GM12878 (cell line): ENCODE results near the gene PRKCQ. TPM values are rescaled to one million over a fixed set of nuclear protein-coding genes. Genes with fewer than 3 reads are reported as not detected.
A peak's percentile ranks its signal among the peaks of the same experiment; 100 is the strongest.

Source experiments
- BHLHE40 ChIP-seq, 2 experiments: fragments of 450-650 bp in 1 of 2; IDR thresholded peaks; 2 replicates each; pipeline ENCODE4 v1.6.1; 2011 to 2017; ENCODE audit warnings: low read depth in 2 of 2, borderline replicate concordance in 1 of 2, improper control_type of control experiment in 1 of 2, low read length in 1 of 2, mild to moderate bottlenecking in 1 of 2
- EGR1 ChIP-seq, 2 experiments: IDR thresholded peaks; 1 replicate in 1 of 2; 2 replicates in 1 of 2; pipeline ENCODE4 v1.6.1; 2011 to 2012; ENCODE audit warnings: low read depth in 2 of 2, low read length in 2 of 2, borderline replicate concordance in 1 of 2, mild to moderate bottlenecking in 1 of 2, moderate library complexity in 1 of 2
- HDAC2 ChIP-seq: fragments of 200-600 bp; sonication (generic); IDR thresholded peaks from 2 replicates; pipeline ENCODE4 v1.6.1; 2017
- LARP7 ChIP-seq: fragments of 450-650 bp; IDR thresholded peaks from 2 replicates; pipeline ENCODE4 v1.6.1; 2017; ENCODE audit warnings: mild to moderate bottlenecking
- MTA3 ChIP-seq: IDR thresholded peaks from 2 replicates; pipeline ENCODE4 v1.6.1; 2012; ENCODE audit warnings: low read length, inconsistent platforms, borderline replicate concordance
- NBN ChIP-seq: fragments of 450-650 bp; IDR thresholded peaks from 2 replicates; pipeline ENCODE4 v1.6.1; 2016
- NFYB ChIP-seq: IDR thresholded peaks from 2 replicates; pipeline ENCODE4 v1.6.1; 2011; ENCODE audit warnings: low read depth, mild to moderate bottlenecking, low read length, improper control_type of control experiment, moderate library complexity; ENCODE audit not compliant: insufficient read depth
- NR2C1 ChIP-seq: fragments of 450-650 bp; IDR thresholded peaks from 2 replicates; pipeline ENCODE4 v1.6.1; 2017; ENCODE audit warnings: antibody characterized with exemption, mild to moderate bottlenecking, moderate library complexity
- POU2F2 ChIP-seq: IDR thresholded peaks from 3 replicates; pipeline ENCODE4 v1.6.1; 2011; ENCODE audit warnings: low read depth, mild to moderate bottlenecking, low read length, borderline replicate concordance
- RAD21 ChIP-seq: IDR thresholded peaks from 2 replicates; pipeline ENCODE4 v1.6.1; 2011; ENCODE audit warnings: mild to moderate bottlenecking, low read depth, low read length, moderate library complexity; ENCODE audit not compliant: insufficient read depth
- RB1 ChIP-seq: fragments of 450-650 bp; formaldehyde crosslinking; IDR thresholded peaks from 2 replicates; pipeline ENCODE4 v1.6.1; 2017; ENCODE audit warnings: mild to moderate bottlenecking, borderline replicate concordance
- RCOR1 ChIP-seq: conservative IDR thresholded peaks from 2 replicates; pipeline ENCODE4 v1.6.1; 2012; ENCODE audit warnings: low read depth, low read length, improper control_type of control experiment
- SMC3 ChIP-seq: IDR thresholded peaks from 2 replicates; pipeline ENCODE4 v1.6.1; 2011; ENCODE audit warnings: low read length, improper control_type of control experiment, borderline replicate concordance
- SREBF1 ChIP-seq: IDR thresholded peaks from 2 replicates; pipeline ENCODE4 v1.6.1; 2012; ENCODE audit warnings: mild to moderate bottlenecking, low read length
- STAT1 ChIP-seq: fragments of 450-650 bp; conservative IDR thresholded peaks from 2 replicates; pipeline ENCODE4 v1.6.1; 2014; ENCODE audit warnings: antibody characterized with exemption, mild to moderate bottlenecking
- YY1 ChIP-seq: IDR thresholded peaks from 2 replicates; pipeline ENCODE4 v1.6.1; 2011; ENCODE audit warnings: low read depth, mild to moderate bottlenecking, low read length
- ZNF217 ChIP-seq: fragments of 450-650 bp; IDR thresholded peaks from 2 replicates; pipeline ENCODE4 v1.6.1; 2017; ENCODE audit warnings: antibody characterized with exemption, mild to moderate bottlenecking
- ZNF384 ChIP-seq: IDR thresholded peaks from 2 replicates; pipeline ENCODE4 v1.6.1; 2012; ENCODE audit warnings: low read depth, mild to moderate bottlenecking, low read length, improper control_type of control experiment, borderline replicate concordance
- polyA plus RNA-seq, 11 experiments: library from polyadenylated mRNA; depleted of rRNA in 4 of 11; unstranded in 6 of 11; stranded (reverse) in 5 of 11; fragments of >200 nt; fragmentation: Nextera tagmentation in 4 of 11; fragmentation: Illumina TruSeq in 1 of 11; extraction: Ambion mirVana in 4 of 11; extraction: Trizol in 1 of 11; gene quantifications; 1 replicate in 1 of 11; 2 replicates in 10 of 11; pipeline versions ENCODE4 v1.2.1 to v1.2.3, GENCODE V29; 2011 to 2016; ENCODE audit warnings: inconsistent platforms in 2 of 11, missing spikeins in 2 of 11, low read depth in 1 of 11
- total RNA-seq, 4 experiments: library from RNA; depleted of rRNA in 3 of 4; stranded (reverse); fragments of >200 nt in 3 of 4; fragmentation: Illumina TruSeq in 1 of 4; extraction: Trizol in 1 of 4; gene quantifications; 2 replicates each; pipeline versions ENCODE4 v1.2.1 to v1.2.3, GENCODE V29; 2013 to 2021
- TF ChIP-seq, protein P1 (sequence below): fragments of 450-650 bp; IDR thresholded peaks from 2 replicates; pipeline ENCODE4 v1.6.1; 2017; ENCODE audit warnings: low read depth, mild to moderate bottlenecking, moderate library complexity
- TF ChIP-seq, protein P2 (sequence below): IDR thresholded peaks from 2 replicates; pipeline ENCODE4 v1.6.1; 2011; ENCODE audit warnings: borderline replicate concordance, low read depth, mild to moderate bottlenecking, moderate library complexity, low read length; ENCODE audit not compliant: insufficient read depth, poor library complexity, severe bottlenecking
- TF ChIP-seq, protein P3 (sequence below): IDR thresholded peaks from 2 replicates; pipeline ENCODE4 v1.6.1; 2012; ENCODE audit warnings: low read depth, low read length, improper control_type of control experiment
- TF ChIP-seq, protein P4 (sequence below): fragments of 450-650 bp; IDR thresholded peaks from 2 replicates; pipeline ENCODE4 v1.6.1; 2016; ENCODE audit warnings: mild to moderate bottlenecking, moderate library complexity, borderline replicate concordance

Gene PRKCQ
- total and polyA plus RNA-seq, 10 of the 15 experiments (the other 5 are each of a cell fraction or from before 2014, with no cell fraction given) = 0.26 to 8.9 (median 0.98) TPM

DNA sequence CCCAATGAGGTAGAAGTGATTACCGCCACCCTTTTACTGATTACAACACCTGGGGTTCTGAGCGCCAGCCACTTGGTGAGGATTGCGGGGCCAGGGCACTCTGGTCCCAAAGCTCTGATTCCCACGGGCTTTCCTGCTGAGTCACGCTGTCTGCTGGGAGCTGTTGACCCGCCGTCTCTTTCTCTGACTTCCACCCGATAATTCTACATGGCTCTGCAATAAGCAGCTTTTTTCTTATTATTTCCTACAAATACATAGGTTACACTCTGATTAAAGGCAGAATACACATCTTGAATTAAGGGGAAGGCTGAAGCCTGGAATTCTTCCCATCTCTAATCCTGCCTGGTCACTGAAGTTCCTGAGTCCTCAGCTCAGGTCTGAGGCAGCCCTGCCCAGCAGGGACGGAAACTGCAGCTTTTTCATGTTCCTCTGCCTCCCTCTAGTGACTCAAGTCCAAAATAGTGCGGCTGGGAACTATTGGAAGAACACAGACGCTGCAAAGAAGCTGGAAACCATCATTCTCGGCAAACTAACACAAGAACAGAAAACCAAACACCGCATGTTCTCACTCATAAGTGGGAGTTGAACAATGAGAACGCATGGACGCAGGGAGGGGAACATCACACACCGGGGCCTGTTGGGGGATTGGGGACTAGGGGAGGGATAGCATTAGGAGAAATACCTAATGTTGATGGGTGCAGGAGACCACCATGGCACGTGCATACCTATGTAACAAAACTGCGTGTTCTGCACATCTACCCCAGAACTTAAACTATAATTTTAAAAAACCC, 178.3 kb downstream of the PRKCQ start (continued):
- TF ChIP-seq STAT1 (peak; percentile 37; the same call in 1 of the 2 replicates), MTA3 (no peak), RAD21 (peak; percentile 98), POU2F2 (peak; percentile 57; the same call in 1 of the 3 replicates), ZNF217 (no peak), BHLHE40 (IDR thresholded peaks at IDR 0.05; ENCODE audit: borderline replicate concordance in 1 of 2, low read depth in 2 of 2, low read length in 1 of 2) (peak; percentile 43 to 49; a peak in 2 of 4 replicates), NFYB (no peak), NBN (0 out of 2 replicates have a peak, but pooled peaks have one; percentile 19), HDAC2 (no peak), LARP7 (no peak), RB1 (peak; percentile 49; the same call in 1 of the 2 replicates), YY1 (peak; percentile 76), EGR1 (IDR thresholded peaks at IDR 0.05; ENCODE audit: borderline replicate concordance in 1 of 2, low read depth in 2 of 2, low read length in 2 of 2) (no peak), SREBF1 (no peak), ZNF384 (peak; percentile 48; the same call in 1 of the 2 replicates), SMC3 (peak; percentile 94), RCOR1 (no peak), NR2C1 (no peak)
- TF ChIP-seq, protein P1, sequence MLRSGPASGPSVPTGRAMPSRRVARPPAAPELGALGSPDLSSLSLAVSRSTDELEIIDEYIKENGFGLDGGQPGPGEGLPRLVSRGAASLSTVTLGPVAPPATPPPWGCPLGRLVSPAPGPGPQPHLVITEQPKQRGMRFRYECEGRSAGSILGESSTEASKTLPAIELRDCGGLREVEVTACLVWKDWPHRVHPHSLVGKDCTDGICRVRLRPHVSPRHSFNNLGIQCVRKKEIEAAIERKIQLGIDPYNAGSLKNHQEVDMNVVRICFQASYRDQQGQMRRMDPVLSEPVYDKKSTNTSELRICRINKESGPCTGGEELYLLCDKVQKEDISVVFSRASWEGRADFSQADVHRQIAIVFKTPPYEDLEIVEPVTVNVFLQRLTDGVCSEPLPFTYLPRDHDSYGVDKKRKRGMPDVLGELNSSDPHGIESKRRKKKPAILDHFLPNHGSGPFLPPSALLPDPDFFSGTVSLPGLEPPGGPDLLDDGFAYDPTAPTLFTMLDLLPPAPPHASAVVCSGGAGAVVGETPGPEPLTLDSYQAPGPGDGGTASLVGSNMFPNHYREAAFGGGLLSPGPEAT = 0 out of 2 replicates have a peak, but pooled peaks have one; percentile 11
- TF ChIP-seq, protein P2, sequence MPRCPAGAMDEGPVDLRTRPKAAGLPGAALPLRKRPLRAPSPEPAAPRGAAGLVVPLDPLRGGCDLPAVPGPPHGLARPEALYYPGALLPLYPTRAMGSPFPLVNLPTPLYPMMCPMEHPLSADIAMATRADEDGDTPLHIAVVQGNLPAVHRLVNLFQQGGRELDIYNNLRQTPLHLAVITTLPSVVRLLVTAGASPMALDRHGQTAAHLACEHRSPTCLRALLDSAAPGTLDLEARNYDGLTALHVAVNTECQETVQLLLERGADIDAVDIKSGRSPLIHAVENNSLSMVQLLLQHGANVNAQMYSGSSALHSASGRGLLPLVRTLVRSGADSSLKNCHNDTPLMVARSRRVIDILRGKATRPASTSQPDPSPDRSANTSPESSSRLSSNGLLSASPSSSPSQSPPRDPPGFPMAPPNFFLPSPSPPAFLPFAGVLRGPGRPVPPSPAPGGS = no peak
- TF ChIP-seq, protein P3, sequence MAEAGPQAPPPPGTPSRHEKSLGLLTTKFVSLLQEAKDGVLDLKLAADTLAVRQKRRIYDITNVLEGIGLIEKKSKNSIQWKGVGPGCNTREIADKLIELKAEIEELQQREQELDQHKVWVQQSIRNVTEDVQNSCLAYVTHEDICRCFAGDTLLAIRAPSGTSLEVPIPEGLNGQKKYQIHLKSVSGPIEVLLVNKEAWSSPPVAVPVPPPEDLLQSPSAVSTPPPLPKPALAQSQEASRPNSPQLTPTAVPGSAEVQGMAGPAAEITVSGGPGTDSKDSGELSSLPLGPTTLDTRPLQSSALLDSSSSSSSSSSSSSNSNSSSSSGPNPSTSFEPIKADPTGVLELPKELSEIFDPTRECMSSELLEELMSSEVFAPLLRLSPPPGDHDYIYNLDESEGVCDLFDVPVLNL = no peak
- TF ChIP-seq, protein P4, sequence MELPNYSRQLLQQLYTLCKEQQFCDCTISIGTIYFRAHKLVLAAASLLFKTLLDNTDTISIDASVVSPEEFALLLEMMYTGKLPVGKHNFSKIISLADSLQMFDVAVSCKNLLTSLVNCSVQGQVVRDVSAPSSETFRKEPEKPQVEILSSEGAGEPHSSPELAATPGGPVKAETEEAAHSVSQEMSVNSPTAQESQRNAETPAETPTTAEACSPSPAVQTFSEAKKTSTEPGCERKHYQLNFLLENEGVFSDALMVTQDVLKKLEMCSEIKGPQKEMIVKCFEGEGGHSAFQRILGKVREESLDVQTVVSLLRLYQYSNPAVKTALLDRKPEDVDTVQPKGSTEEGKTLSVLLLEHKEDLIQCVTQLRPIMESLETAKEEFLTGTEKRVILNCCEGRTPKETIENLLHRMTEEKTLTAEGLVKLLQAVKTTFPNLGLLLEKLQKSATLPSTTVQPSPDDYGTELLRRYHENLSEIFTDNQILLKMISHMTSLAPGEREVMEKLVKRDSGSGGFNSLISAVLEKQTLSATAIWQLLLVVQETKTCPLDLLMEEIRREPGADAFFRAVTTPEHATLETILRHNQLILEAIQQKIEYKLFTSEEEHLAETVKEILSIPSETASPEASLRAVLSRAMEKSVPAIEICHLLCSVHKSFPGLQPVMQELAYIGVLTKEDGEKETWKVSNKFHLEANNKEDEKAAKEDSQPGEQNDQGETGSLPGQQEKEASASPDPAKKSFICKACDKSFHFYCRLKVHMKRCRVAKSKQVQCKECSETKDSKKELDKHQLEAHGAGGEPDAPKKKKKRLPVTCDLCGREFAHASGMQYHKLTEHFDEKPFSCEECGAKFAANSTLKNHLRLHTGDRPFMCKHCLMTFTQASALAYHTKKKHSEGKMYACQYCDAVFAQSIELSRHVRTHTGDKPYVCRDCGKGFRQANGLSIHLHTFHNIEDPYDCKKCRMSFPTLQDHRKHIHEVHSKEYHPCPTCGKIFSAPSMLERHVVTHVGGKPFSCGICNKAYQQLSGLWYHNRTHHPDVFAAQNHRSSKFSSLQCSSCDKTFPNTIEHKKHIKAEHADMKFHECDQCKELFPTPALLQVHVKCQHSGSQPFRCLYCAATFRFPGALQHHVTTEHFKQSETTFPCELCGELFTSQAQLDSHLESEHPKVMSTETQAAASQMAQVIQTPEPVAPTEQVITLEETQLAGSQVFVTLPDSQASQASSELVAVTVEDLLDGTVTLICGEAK = no peak
